GM20000 (cell line): ENCODE data around the gene ZNF236.
A peak's percentile ranks its signal among the peaks of the same experiment; 100 is the strongest.
"Not testable (repeated sequence)": the region's sequence is repeated elsewhere in the genome, so short reads cannot be mapped to it uniquely, and the experiment has no call there.

Source experiments
- DNase-seq: peaks from one replicate; pipeline ENCODE4 v3.0.0; 2012; ENCODE audit warnings: low spot score
- CTCF ChIP-seq: IDR thresholded peaks from 2 replicates; pipeline ENCODE4 v1.5.1; 2012; ENCODE audit warnings: mild to moderate bottlenecking, control low read depth; ENCODE audit errors: extremely low read depth, missing control alignments

Gene ZNF236

GRCh38 chr18:76822506-76823160 is at the start of gene ZNF236:
Gene ZNF236, plus strand, starts transcription at chr18:76822557. Its CDS starts 51 bp downstream, at chr18:76822608.
- peak; percentile 94 for DNase-seq
- TF ChIP-seq CTCF: no peak

GRCh38 chr18:76772665-76773064 is 49.7 kb upstream of the ZNF236 start:
- TF ChIP-seq CTCF: no peak
- no peak for DNase-seq

GRCh38 chr18:76777036-76777435 is 45.3 kb upstream of the ZNF236 start:
- not testable (repeated sequence) for DNase-seq

- DNase-seq: no peak
- no peak for TF ChIP-seq CTCF
Measured at GRCh38 chr18:76783786-76784484, 38.4 kb upstream of the ZNF236 start.

GRCh38 chr18:76785872-76786271 is 36.5 kb upstream of the ZNF236 start:
- no peak for TF ChIP-seq CTCF
- no peak for DNase-seq

GRCh38 chr18:76788571-76789317 is 33.6 kb upstream of the ZNF236 start:
- TF ChIP-seq CTCF: no peak

GRCh38 chr18:76791106-76791505 is 31.3 kb upstream of the ZNF236 start:
- TF ChIP-seq CTCF: no peak
- no peak for DNase-seq

More at GRCh38 chr18:76788571-76789317, 33.6 kb upstream of the ZNF236 start:
- no peak for DNase-seq
